GM12878 (cell line): Measurements from ENCODE around the gene AP3D1. TPM values are rescaled to one million over a fixed set of nuclear protein-coding genes. Genes with fewer than 3 reads are reported as not detected.

Source experiments
- ATF7 ChIP-seq: fragments of 450-650 bp; IDR thresholded peaks from 2 replicates; pipeline ENCODE4 v1.6.1; 2016; ENCODE audit warnings: low read depth, mild to moderate bottlenecking
- BCL11A ChIP-seq: IDR thresholded peaks from 2 replicates; pipeline ENCODE4 v1.6.1; 2011; ENCODE audit warnings: low read depth, low read length
- CBX5 ChIP-seq: sonication (generic); IDR thresholded peaks from 2 replicates; pipeline ENCODE4 v1.6.1; 2016; ENCODE audit warnings: low read depth, moderate library complexity, mild to moderate bottlenecking, inconsistent platforms
- E2F8 ChIP-seq: fragments of 450-650 bp; IDR thresholded peaks from 2 replicates; pipeline ENCODE4 v1.6.1; 2018; ENCODE audit warnings: mild to moderate bottlenecking, low read depth, moderate library complexity; ENCODE audit not compliant: partially characterized antibody
- EP300 ChIP-seq, 2 experiments: fragments of 150-350 bp in 1 of 2; IDR thresholded peaks; 2 replicates each; pipeline ENCODE4 v1.6.1; 2011 to 2012; ENCODE audit warnings: low read depth in 2 of 2, low read length in 2 of 2, borderline replicate concordance in 1 of 2, improper control_type of control experiment in 1 of 2, inconsistent platforms in 1 of 2; ENCODE audit not compliant: control insufficient read depth in 1 of 2
- HDAC6 ChIP-seq: fragments of 200-600 bp; sonication (generic); IDR thresholded peaks from one replicate; pipeline ENCODE4 v1.8.0; 2017; ENCODE audit warnings: antibody characterized with exemption; ENCODE audit not compliant: unreplicated experiment
- IRF5 ChIP-seq: fragments of 450-650 bp; IDR thresholded peaks from 2 replicates; pipeline ENCODE4 v1.6.1; 2017; ENCODE audit warnings: borderline replicate concordance
- MXI1 ChIP-seq: fragments of 150-350 bp; IDR thresholded peaks from 2 replicates; pipeline ENCODE4 v1.6.1; 2011; ENCODE audit warnings: low read depth, mild to moderate bottlenecking, inconsistent platforms, low read length, improper control_type of control experiment
- NR2F1 ChIP-seq: fragments of 450-650 bp; conservative IDR thresholded peaks from 2 replicates; pipeline ENCODE4 v1.6.1; 2017; ENCODE audit warnings: mild to moderate bottlenecking
- PKNOX1 ChIP-seq: fragments of 450-650 bp; IDR thresholded peaks from 2 replicates; pipeline ENCODE4 v1.6.1; 2016; ENCODE audit warnings: mild to moderate bottlenecking
- POLR2AphosphoS5 ChIP-seq: IDR thresholded peaks from 2 replicates; pipeline ENCODE4 v1.6.1; 2011; ENCODE audit warnings: mild to moderate bottlenecking, low read length, inconsistent platforms
- RAD21 ChIP-seq: IDR thresholded peaks from 2 replicates; pipeline ENCODE4 v1.6.1; 2011; ENCODE audit warnings: mild to moderate bottlenecking, low read depth, low read length, moderate library complexity; ENCODE audit not compliant: insufficient read depth
- RUNX3 ChIP-seq: IDR thresholded peaks from 2 replicates; pipeline ENCODE4 v1.6.1; 2012; ENCODE audit warnings: low read length, inconsistent platforms
- SMC3 ChIP-seq: IDR thresholded peaks from 2 replicates; pipeline ENCODE4 v1.6.1; 2011; ENCODE audit warnings: low read length, improper control_type of control experiment, borderline replicate concordance
- SPI1 ChIP-seq: IDR thresholded peaks from 2 replicates; pipeline ENCODE4 v1.6.1; 2011; ENCODE audit warnings: low read depth, mild to moderate bottlenecking, low read length, moderate library complexity, borderline replicate concordance; ENCODE audit not compliant: insufficient read depth
- SREBF2 ChIP-seq: IDR thresholded peaks from 2 replicates; pipeline ENCODE4 v1.6.1; 2012; ENCODE audit warnings: mild to moderate bottlenecking, low read length
- SRF ChIP-seq, 2 experiments: IDR thresholded peaks; 2 replicates each; pipeline ENCODE4 v1.6.1; 2011; ENCODE audit warnings: low read depth in 2 of 2, low read length in 2 of 2, mild to moderate bottlenecking in 1 of 2, moderate library complexity in 1 of 2
- TARDBP ChIP-seq: IDR thresholded peaks from 2 replicates; pipeline ENCODE4 v1.6.1; 2016; ENCODE audit warnings: borderline replicate concordance
- WRNIP1 ChIP-seq: IDR thresholded peaks from 2 replicates; pipeline ENCODE4 v1.6.1; 2011; ENCODE audit warnings: low read depth, low read length, improper control_type of control experiment, borderline replicate concordance
- polyA plus RNA-seq, 11 experiments: library from polyadenylated mRNA; depleted of rRNA in 4 of 11; unstranded in 6 of 11; stranded (reverse) in 5 of 11; fragments of >200 nt; fragmentation: Nextera tagmentation in 4 of 11; fragmentation: Illumina TruSeq in 1 of 11; extraction: Ambion mirVana in 4 of 11; extraction: Trizol in 1 of 11; gene quantifications; 1 replicate in 1 of 11; 2 replicates in 10 of 11; pipeline versions ENCODE4 v1.2.1 to v1.2.3, GENCODE V29; 2011 to 2016; ENCODE audit warnings: inconsistent platforms in 2 of 11, missing spikeins in 2 of 11, low read depth in 1 of 11
- total RNA-seq, 4 experiments: library from RNA; depleted of rRNA in 3 of 4; stranded (reverse); fragments of >200 nt in 3 of 4; fragmentation: Illumina TruSeq in 1 of 4; extraction: Trizol in 1 of 4; gene quantifications; 2 replicates each; pipeline versions ENCODE4 v1.2.1 to v1.2.3, GENCODE V29; 2013 to 2021
- TF ChIP-seq, protein P1 (sequence below): fragments of 450-650 bp; formaldehyde crosslinking; IDR thresholded peaks from 2 replicates; pipeline ENCODE4 v1.4.0; 2020; ENCODE audit warnings: mild to moderate bottlenecking, moderate library complexity

Gene AP3D1
- total and polyA plus RNA-seq, 10 of the 15 experiments (the other 5 are each of a cell fraction or from before 2014, with no cell fraction given) = 1.5 to 108 (median 59.1) TPM

GRCh38 chr19:2171349-2172145 lies 20.2 kb upstream of the AP3D1 start (continued):
- TF ChIP-seq HDAC6 (no peak), SMC3 (peak; percentile 51), NR2F1 (peak; percentile 95), PKNOX1 (peak; percentile 91), ATF7 (peak; percentile 91), EP300 (IDR thresholded peaks at IDR 0.05; ENCODE audit: borderline replicate concordance in 1 of 2, control insufficient read depth in 1 of 2, low read depth in 2 of 2, low read length in 2 of 2) (peak; percentile 56 to 80; a peak in 1 of 4 replicates), POLR2AphosphoS5 (peak; percentile 82), WRNIP1 (no peak), IRF5 (no peak), BCL11A (peak; percentile 95), SPI1 (peak; percentile 22; the same call in 1 of the 2 replicates), SRF (IDR thresholded peaks at IDR 0.05; ENCODE audit: low read depth in 2 of 2, low read length in 2 of 2) (no peak), RAD21 (peak; percentile 49; the same call in 1 of the 2 replicates), MXI1 (peak; percentile 80), CBX5 (0 out of 2 replicates have a peak, but pooled peaks have one; percentile 56), TARDBP (peak; percentile 55; the same call in 1 of the 2 replicates), SREBF2 (no peak), E2F8 (no peak), RUNX3 (peak; percentile 98)
- TF ChIP-seq, protein P1, sequence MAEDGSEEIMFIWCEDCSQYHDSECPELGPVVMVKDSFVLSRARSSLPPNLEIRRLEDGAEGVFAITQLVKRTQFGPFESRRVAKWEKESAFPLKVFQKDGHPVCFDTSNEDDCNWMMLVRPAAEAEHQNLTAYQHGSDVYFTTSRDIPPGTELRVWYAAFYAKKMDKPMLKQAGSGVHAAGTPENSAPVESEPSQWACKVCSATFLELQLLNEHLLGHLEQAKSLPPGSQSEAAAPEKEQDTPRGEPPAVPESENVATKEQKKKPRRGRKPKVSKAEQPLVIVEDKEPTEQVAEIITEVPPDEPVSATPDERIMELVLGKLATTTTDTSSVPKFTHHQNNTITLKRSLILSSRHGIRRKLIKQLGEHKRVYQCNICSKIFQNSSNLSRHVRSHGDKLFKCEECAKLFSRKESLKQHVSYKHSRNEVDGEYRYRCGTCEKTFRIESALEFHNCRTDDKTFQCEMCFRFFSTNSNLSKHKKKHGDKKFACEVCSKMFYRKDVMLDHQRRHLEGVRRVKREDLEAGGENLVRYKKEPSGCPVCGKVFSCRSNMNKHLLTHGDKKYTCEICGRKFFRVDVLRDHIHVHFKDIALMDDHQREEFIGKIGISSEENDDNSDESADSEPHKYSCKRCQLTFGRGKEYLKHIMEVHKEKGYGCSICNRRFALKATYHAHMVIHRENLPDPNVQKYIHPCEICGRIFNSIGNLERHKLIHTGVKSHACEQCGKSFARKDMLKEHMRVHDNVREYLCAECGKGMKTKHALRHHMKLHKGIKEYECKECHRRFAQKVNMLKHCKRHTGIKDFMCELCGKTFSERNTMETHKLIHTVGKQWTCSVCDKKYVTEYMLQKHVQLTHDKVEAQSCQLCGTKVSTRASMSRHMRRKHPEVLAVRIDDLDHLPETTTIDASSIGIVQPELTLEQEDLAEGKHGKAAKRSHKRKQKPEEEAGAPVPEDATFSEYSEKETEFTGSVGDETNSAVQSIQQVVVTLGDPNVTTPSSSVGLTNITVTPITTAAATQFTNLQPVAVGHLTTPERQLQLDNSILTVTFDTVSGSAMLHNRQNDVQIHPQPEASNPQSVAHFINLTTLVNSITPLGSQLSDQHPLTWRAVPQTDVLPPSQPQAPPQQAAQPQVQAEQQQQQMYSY = no peak
